NB4 (cell line): ENCODE data around the gene TMTC2.

ENCODE experiments used
- DNase-seq: peaks from one replicate; pipeline ENCODE4 v3.0.0; 2010; ENCODE audit warnings: low read depth
- H3K4me3 ChIP-seq: one replicate; pipeline ENCODE4 v1.5.1; 2011; ENCODE audit warnings: mild to moderate bottlenecking, low read depth, low read length, moderate library complexity
- MYC ChIP-seq: IDR thresholded peaks from 2 replicates; pipeline ENCODE4 v1.6.1; 2011; ENCODE audit warnings: low read depth, low read length
- POLR2A ChIP-seq: IDR thresholded peaks from 2 replicates; pipeline ENCODE4 v1.6.1; 2011; ENCODE audit warnings: mild to moderate bottlenecking; ENCODE audit not compliant: insufficient read length; ENCODE audit errors: extremely low read depth
- TF ChIP-seq, protein P1 (sequence below): IDR thresholded peaks from 2 replicates; pipeline ENCODE4 v1.6.1; 2011; ENCODE audit warnings: low read depth, low read length
- TF ChIP-seq, protein P2 (sequence below): IDR thresholded peaks from one replicate; pipeline ENCODE4 v1.5.1; 2012; ENCODE audit warnings: low read depth, low read length

Gene TMTC2

DNA sequence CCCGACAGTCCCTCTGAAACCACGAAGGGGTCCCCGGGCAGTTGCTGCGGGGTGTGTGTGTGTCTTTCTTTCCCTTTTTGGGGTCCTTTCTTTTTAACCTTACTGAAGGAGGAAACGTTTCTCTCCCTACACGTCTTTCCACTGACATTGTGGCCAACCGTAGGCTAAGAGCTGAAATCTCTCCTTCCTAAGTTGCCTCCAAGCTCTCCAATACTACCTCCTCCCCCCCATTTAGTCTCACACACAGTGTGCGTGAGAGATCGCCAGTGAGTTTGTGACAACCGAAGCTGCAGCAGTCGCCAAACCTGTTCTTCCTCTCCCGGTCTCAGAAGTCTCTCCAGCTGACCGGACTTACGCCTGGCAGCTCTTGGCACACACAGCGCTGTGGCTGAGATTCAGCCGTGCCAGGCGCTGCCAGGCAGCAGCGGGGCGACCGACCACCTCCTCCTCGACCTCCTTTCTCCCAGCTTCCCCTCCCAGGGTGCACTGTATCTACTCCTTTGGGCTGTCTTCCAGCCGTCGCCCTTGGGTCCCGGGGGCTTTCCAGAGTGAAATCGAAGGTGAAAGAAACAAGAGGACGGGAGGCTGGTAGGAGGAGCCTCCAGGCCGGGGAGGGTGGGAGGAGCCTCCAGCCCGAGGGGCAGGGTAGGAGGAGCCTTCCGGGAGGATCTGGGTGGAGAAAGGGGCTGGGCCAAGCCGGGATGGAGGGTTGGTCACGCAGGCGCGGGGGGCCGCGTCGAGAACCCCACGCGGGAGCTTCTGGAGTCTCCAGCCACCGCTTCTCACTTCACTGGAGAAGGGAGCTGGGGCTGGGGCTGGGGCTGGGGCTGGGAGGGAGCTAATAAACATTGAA lies at the start of gene TMTC2:
Gene TMTC2 (plus strand): TSS at position 739 of the 853 bp plus-strand sequence.
- DNase-seq = peak; percentile 93
- TF ChIP-seq, protein P1, sequence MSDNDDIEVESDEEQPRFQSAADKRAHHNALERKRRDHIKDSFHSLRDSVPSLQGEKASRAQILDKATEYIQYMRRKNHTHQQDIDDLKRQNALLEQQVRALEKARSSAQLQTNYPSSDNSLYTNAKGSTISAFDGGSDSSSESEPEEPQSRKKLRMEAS = 0 out of 2 replicates have a peak, but pooled peaks have one; percentile 9
- peak; percentile 63 for TF ChIP-seq POLR2A
- TF ChIP-seq, protein P2, sequence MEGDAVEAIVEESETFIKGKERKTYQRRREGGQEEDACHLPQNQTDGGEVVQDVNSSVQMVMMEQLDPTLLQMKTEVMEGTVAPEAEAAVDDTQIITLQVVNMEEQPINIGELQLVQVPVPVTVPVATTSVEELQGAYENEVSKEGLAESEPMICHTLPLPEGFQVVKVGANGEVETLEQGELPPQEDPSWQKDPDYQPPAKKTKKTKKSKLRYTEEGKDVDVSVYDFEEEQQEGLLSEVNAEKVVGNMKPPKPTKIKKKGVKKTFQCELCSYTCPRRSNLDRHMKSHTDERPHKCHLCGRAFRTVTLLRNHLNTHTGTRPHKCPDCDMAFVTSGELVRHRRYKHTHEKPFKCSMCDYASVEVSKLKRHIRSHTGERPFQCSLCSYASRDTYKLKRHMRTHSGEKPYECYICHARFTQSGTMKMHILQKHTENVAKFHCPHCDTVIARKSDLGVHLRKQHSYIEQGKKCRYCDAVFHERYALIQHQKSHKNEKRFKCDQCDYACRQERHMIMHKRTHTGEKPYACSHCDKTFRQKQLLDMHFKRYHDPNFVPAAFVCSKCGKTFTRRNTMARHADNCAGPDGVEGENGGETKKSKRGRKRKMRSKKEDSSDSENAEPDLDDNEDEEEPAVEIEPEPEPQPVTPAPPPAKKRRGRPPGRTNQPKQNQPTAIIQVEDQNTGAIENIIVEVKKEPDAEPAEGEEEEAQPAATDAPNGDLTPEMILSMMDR = no peak
- TF ChIP-seq MYC = 0 out of 2 replicates have a peak, but pooled peaks have one; percentile 38
- H3K4me3 ChIP-seq = peak within 1 kb of the TSS; percentile 94

DNA sequence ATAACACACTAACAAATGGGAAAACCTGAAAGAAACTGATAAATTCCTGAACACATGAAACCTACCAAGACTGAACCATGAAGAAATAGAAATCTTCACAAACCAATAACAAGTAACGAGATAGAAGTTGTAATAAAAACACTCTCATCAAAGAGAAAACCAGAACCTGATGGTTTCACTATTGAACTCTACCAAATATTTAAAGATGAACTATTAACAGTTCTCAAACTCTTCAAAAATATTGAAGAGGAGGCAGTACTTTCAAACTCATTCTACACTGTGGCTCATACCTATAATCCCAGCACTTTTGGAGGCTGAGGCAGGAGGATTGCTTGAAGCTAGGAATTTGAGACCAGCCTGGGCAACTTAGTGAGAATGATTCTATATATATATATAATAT lies 48.4 kb upstream of the TMTC2 start:
- no peak for DNase-seq
- H3K4me3 ChIP-seq = no peak overlapping the region
- TF ChIP-seq POLR2A (no peak), MYC (no peak)
- TF ChIP-seq, protein P2 = no peak
- TF ChIP-seq, protein P1 = no peak

DNA sequence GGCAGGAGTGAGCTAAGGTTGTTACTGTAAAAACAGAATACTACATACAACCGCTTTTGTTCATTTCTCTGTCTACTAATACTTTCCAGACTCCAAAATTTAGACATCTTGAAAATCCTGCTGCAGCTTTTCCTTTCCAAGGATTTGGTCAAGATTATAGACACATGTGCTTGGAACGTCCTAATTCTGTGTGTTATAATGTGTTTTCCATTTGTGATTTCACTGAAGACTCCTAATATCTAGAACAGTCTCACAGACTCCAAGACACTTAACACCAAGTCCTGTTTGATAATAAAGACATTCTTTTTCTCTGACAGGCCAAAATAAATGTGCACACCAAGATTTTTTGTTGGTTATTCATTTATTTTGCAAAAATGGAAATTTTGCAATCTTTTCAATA lies 41.8 kb upstream of the TMTC2 start:
- H3K4me3 ChIP-seq = no peak overlapping the region
- TF ChIP-seq MYC (no peak), POLR2A (no peak)
- TF ChIP-seq, protein P1 = no peak
- TF ChIP-seq, protein P2 = no peak
- DNase-seq = no peak

DNA sequence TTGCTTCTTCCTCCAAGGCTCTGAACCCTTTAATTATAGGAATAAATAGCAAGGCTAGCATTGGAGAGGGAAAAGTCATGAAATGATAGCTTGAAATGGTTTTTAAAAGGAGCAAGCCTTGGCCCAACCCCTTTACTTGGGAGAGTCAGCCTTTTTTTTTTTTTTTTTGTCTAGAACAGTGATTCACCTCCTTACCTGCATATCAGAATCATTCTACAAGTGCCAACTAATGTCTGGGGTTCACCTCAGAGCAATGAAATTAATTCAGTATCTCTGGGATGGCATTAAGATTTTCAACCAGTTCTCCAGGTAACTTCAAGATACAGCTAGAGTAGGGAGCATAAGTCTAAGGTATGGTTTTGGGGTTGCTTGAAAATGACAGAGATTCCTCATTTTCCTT lies 41.3 kb upstream of the TMTC2 start:
- no peak for DNase-seq
- H3K4me3 ChIP-seq = no peak overlapping the region
- no peak for TF ChIP-seq MYC
- TF ChIP-seq, protein P1 = no peak
- no peak for TF ChIP-seq POLR2A
- TF ChIP-seq, protein P2 = no peak

DNA sequence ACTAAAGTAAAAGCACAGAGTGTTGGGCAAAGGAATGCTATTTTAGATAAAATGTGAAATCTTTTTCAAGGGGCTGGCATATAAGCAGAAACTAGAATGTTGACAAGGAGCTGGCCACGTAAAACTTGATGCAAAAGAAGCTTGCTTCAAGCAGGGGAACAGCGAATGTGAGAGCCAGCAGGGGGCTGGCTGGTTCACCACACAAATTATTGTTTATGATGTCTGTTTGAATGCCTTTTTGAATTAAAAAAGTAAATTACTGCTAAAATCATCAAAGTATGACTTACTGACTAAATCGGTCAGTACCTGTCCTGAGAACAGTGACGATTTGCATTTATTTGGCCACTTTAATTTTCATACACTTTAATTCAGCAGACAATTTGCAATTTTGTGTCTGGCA lies 38.9 kb upstream of the TMTC2 start:
- no peak overlapping the region for H3K4me3 ChIP-seq
- TF ChIP-seq, protein P2 = no peak
- TF ChIP-seq MYC = no peak
- DNase-seq = no peak
